PC-3 (cell line): ENCODE data around the gene CENPF. TPM values are rescaled to one million over a fixed set of nuclear protein-coding genes. Genes with fewer than 3 reads are reported as not detected.
A peak's percentile ranks its signal among the peaks of the same experiment; 100 is the strongest.

Source experiments
- ATAC-seq: fragments of 200-7000 bp; cut with Tn5 transposase; 2 replicates; pipeline ENCODE4 v1.9.1; 2020; ENCODE audit warnings: mild to moderate bottlenecking, moderate library complexity
- BruUV-seq: library from RNA; stranded (reverse); fragments of 400-500 nt; replicated peaks from 2 replicates; lab custom pipeline; 2021; lab: Mats Ljungman, UMichigan
- CTCF ChIA-PET: fragments of 300-600 bp; sonication (Branson Sonifier 250); formaldehyde crosslinking; loops from one replicate; lab custom pipeline; 2022; ENCODE audit warnings: antibody characterized with exemption; lab: Charles Lee
- POLR2A ChIA-PET: fragments of 300-600 bp; sonication (Branson Sonifier 250); formaldehyde crosslinking; loops from one replicate; lab custom pipeline; 2022; ENCODE audit warnings: antibody characterized with exemption; ENCODE audit not compliant: unreplicated experiment; lab: Charles Lee
- DNase-seq: peaks from one replicate; pipeline ENCODE4 v3.0.0-alpha.2; 2015
- H2AFZ ChIP-seq: fragments of 300-600 bp; sonication (generic); 2 replicates; pipeline ENCODE4 v1.6.0; 2016; ENCODE audit warnings: antibody characterized with exemption, low read length
- H3F3A ChIP-seq: fragments of 300-600 bp; sonication (generic); one replicate; pipeline ENCODE4 v1.6.0; 2017; ENCODE audit warnings: antibody characterized with exemption, low read length, control low read depth, mild to moderate bottlenecking; ENCODE audit not compliant: unreplicated experiment
- H3K27ac ChIP-seq: fragments of 300-600 bp; sonication (generic); 2 replicates; pipeline ENCODE4 v1.5.1; 2016; ENCODE audit warnings: mild to moderate bottlenecking, low read length
- H3K27me3 ChIP-seq: fragments of 300-600 bp; sonication (generic); 2 replicates; pipeline ENCODE4 v1.6.1; 2016; ENCODE audit warnings: low read length, mixed read lengths
- H3K36me3 ChIP-seq: fragments of 300-600 bp; sonication (generic); 2 replicates; pipeline ENCODE4 v1.6.1; 2016; ENCODE audit warnings: low read depth, mixed run types, low read length, mixed read lengths
- H3K4me1 ChIP-seq: fragments of 300-600 bp; sonication (generic); 2 replicates; pipeline ENCODE4 v1.5.1; 2016; ENCODE audit warnings: low read length; ENCODE audit not compliant: insufficient read depth
- H3K4me2 ChIP-seq: fragments of 300-600 bp; sonication (generic); 2 replicates; pipeline ENCODE4 v1.6.0; 2016; ENCODE audit warnings: low read length
- H3K4me3 ChIP-seq: fragments of 300-600 bp; sonication (generic); 2 replicates; pipeline ENCODE4 v1.5.1; 2016; ENCODE audit warnings: mild to moderate bottlenecking, low read length, mixed read lengths
- H3K79me2 ChIP-seq: fragments of 300-600 bp; sonication (generic); 2 replicates; pipeline ENCODE4 v1.6.1; 2017; ENCODE audit warnings: low read length, mixed read lengths
- H3K9ac ChIP-seq: fragments of 300-600 bp; sonication (generic); 2 replicates; pipeline ENCODE4 v1.6.0; 2016; ENCODE audit warnings: mild to moderate bottlenecking, low read length
- H3K9me2 ChIP-seq: fragments of 300-600 bp; sonication (generic); replicated peaks from 2 replicates; pipeline ENCODE4 v1.6.1; 2016; ENCODE audit warnings: mixed run types, low read length, mixed read lengths
- H3K9me3 ChIP-seq: fragments of 300-600 bp; sonication (generic); 2 replicates; pipeline ENCODE4 v1.6.1; 2016; ENCODE audit warnings: low read length, mixed read lengths
- H4K20me1 ChIP-seq: fragments of 300-600 bp; sonication (generic); 2 replicates; pipeline ENCODE4 v1.6.1; 2016; ENCODE audit warnings: low read length, mixed read lengths
- EZH2 ChIP-seq: fragments of 300-600 bp; sonication (generic); IDR thresholded peaks from one replicate; pipeline ENCODE4 v1.6.1; 2017; ENCODE audit warnings: antibody characterized with exemption, mild to moderate bottlenecking, low read length; ENCODE audit not compliant: unreplicated experiment
- EZH2phosphoT487 ChIP-seq: fragments of 300-600 bp; sonication (generic); IDR thresholded peaks from 2 replicates; pipeline ENCODE4 v1.6.1; 2018; ENCODE audit warnings: mild to moderate bottlenecking, antibody characterized with exemption, low read length, borderline replicate concordance
- intact Hi-C: fragments of 100-400 bp; cut with micrococcal nuclease; formaldehyde crosslinking; loops from 2 replicates; pipeline ENCODE4 v1.9.0; 2023
- total RNA-seq: library from RNA; depleted of rRNA; stranded (reverse); fragments of >200 nt; gene quantifications from 2 replicates; pipeline ENCODE4 v1.2.3, GENCODE V29; 2014
- TF ChIP-seq, protein P1 (sequence below): fragments of 300-600 bp; sonication (generic); conservative IDR thresholded peaks from 2 replicates; pipeline ENCODE4 v1.5.1; 2017; ENCODE audit warnings: antibody characterized with exemption, low read depth, mild to moderate bottlenecking, low read length

CENPF gene
- total RNA-seq, 1 experiment from 2014 or later = 92.6 TPM

GRCh38 chr1:214617843-214618242, 14.8 kb downstream of the CENPF start:
- ChIA-PET POLR2A (no interaction called here), CTCF (no interaction called here)
- Histone ChIP-seq H3K27ac (no peak overlapping the region), H4K20me1 (peaks cover 23% of the 10 kb centered on the region), H3K27me3 (no peaks in the 10 kb centered on the region), H3K4me2 (no peak overlapping the region), H3K79me2 (peaks cover 27% of the 10 kb centered on the region), H3K9me2 (no peaks in the 10 kb centered on the region), H3K4me1 (peaks cover 31% of the 10 kb centered on the region), H3K9me3 (no peaks in the 10 kb centered on the region), H3K4me3 (no peak overlapping the region), H3K36me3 (peaks cover 58% of the 10 kb centered on the region), H3K9ac (no peak overlapping the region), H3F3A (peaks cover 7% of the 10 kb centered on the region), H2AFZ (no peak overlapping the region)
- TF ChIP-seq EZH2phosphoT487 = no peak
- TF ChIP-seq EZH2 = no peak
- TF ChIP-seq, protein P1, sequence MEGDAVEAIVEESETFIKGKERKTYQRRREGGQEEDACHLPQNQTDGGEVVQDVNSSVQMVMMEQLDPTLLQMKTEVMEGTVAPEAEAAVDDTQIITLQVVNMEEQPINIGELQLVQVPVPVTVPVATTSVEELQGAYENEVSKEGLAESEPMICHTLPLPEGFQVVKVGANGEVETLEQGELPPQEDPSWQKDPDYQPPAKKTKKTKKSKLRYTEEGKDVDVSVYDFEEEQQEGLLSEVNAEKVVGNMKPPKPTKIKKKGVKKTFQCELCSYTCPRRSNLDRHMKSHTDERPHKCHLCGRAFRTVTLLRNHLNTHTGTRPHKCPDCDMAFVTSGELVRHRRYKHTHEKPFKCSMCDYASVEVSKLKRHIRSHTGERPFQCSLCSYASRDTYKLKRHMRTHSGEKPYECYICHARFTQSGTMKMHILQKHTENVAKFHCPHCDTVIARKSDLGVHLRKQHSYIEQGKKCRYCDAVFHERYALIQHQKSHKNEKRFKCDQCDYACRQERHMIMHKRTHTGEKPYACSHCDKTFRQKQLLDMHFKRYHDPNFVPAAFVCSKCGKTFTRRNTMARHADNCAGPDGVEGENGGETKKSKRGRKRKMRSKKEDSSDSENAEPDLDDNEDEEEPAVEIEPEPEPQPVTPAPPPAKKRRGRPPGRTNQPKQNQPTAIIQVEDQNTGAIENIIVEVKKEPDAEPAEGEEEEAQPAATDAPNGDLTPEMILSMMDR = no peak
- no TSS peak for BruUV-seq
- ATAC-seq (no peak), DNase-seq (no peak)
- intact Hi-C loops = no loop called here

DNA sequence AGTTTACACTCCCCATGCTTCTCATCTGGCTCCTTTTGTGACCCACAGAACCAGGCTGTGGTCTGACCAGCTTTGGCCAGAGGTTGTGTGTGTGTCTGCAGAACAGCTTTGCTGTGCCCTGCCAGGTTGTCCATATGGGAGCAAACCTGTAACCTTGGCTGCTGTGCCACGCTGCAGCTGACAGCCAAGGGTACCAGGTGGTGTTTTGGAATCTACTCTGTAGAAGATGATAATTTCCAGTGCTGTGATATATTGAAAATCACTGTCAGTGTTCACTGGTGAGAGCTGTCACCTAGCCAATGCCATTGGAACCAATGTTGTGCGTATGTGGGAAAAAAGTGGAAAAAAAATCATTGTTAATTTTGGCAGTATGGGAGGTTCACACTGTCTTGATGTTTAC, 18.2 kb downstream of the CENPF start:
- TF ChIP-seq EZH2phosphoT487 (no peak), EZH2 (no peak)
- TF ChIP-seq, protein P1 = no peak
- intact Hi-C loops = no loop called here
- DNase-seq (no peak), ATAC-seq (no peak)
- H3K27ac ChIP-seq = no peak overlapping the region
- no peak overlapping the region for H3K4me3 ChIP-seq
- ChIA-PET CTCF (no interaction called here), POLR2A (no interaction called here)
- H4K20me1 ChIP-seq = peaks cover 6% of the 10 kb centered on the region
- H2AFZ ChIP-seq = no peak overlapping the region
- no peaks in the 10 kb centered on the region for H3K9me2 ChIP-seq
- H3K79me2 ChIP-seq = peaks cover 12% of the 10 kb centered on the region
- peaks cover 7% of the 10 kb centered on the region for H3F3A ChIP-seq
- H3K9ac ChIP-seq = no peak overlapping the region
- H3K36me3 ChIP-seq = peaks cover 73% of the 10 kb centered on the region
- no peaks in the 10 kb centered on the region for H3K27me3 ChIP-seq
- peaks cover 11% of the 10 kb centered on the region for H3K4me1 ChIP-seq
- no peaks in the 10 kb centered on the region for H3K9me3 ChIP-seq
- no TSS peak for BruUV-seq
- H3K4me2 ChIP-seq = no peak overlapping the region

DNA sequence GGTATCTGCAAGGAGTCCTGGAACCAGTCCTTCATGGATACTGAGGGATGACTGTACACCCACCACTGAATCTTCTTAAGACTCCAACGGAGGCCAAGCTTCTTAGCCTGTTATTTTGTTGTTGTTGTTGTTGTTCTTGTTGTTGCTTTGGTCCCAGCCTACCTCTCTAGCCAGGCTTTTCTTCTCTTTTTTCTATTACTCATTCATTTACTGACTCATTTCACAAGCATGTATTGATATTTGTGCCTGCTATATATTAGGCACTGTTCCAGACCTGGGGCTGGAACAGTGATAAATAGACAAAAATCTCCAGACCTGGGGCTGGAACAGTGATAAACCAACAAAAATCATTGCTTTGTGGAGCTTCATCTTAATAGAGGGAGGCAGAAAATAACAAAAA, 20.4 kb downstream of the CENPF start:
- Histone ChIP-seq H3K9ac (no peak overlapping the region), H2AFZ (no peak overlapping the region), H3K9me2 (no peaks in the 10 kb centered on the region), H3F3A (peaks cover 7% of the 10 kb centered on the region), H4K20me1 (peaks cover 7% of the 10 kb centered on the region; the same call in 1 of the 2 replicates), H3K27me3 (no peaks in the 10 kb centered on the region), H3K4me1 (peaks cover 10% of the 10 kb centered on the region), H3K4me2 (peak overlapping the region; percentile 26; the same call in 1 of the 2 replicates), H3K9me3 (no peaks in the 10 kb centered on the region), H3K36me3 (peaks cover 73% of the 10 kb centered on the region), H3K4me3 (no peak overlapping the region), H3K27ac (no peak overlapping the region), H3K79me2 (peaks cover 17% of the 10 kb centered on the region)
- DNase-seq (peak; percentile 81), ATAC-seq (peak; percentile 76)
- no TSS peak for BruUV-seq
- ChIA-PET POLR2A (no interaction called here), CTCF (no interaction called here)
- intact Hi-C loops = no loop called here
- no peak for TF ChIP-seq EZH2phosphoT487
- TF ChIP-seq, protein P1 = no peak
- no peak for TF ChIP-seq EZH2
